GM19468 (cell line): Measurements from ENCODE around the gene CBX5.
"Not testable (repeated sequence)": the region's sequence is repeated elsewhere in the genome, so short reads cannot be mapped to it uniquely, and the experiment has no call there.

ENCODE experiments used
- ATAC-seq: cut with Tn5 transposase; IDR thresholded peaks from one replicate; pipeline ENCODE4 v1.9.1; 2021; ENCODE audit warnings: mild to moderate bottlenecking, moderate library complexity, moderate number of reproducible peaks; ENCODE audit not compliant: unreplicated experiment; ENCODE audit errors: extremely low read depth

CBX5 gene

GRCh38 chr12:54204316-54204715 is 75.6 kb downstream of the CBX5 start:
- ATAC-seq = no peak

GRCh38 chr12:54201001-54201794 is 78.7 kb downstream of the CBX5 start:
- ATAC-seq = no peak

- ATAC-seq = no peak
Measured at GRCh38 chr12:54200412-54200811, 79.5 kb downstream of the CBX5 start.

GRCh38 chr12:54199917-54200316 is 80.0 kb downstream of the CBX5 start:
- ATAC-seq = no peak

GRCh38 chr12:54199034-54199433 is 80.9 kb downstream of the CBX5 start:
- no peak for ATAC-seq

- ATAC-seq = no peak
Measured at GRCh38 chr12:54197431-54197909, 82.5 kb downstream of the CBX5 start.

GRCh38 chr12:54197010-54197409 is 82.9 kb downstream of the CBX5 start:
- ATAC-seq = no peak

GRCh38 chr12:54196396-54196795 is 83.5 kb downstream of the CBX5 start:
- no peak for ATAC-seq

GRCh38 chr12:54195737-54196347 is 84.1 kb downstream of the CBX5 start:
- no peak for ATAC-seq

GRCh38 chr12:54195080-54195736 is 84.7 kb downstream of the CBX5 start:
- ATAC-seq = no peak

GRCh38 chr12:54194611-54195010 is 85.3 kb downstream of the CBX5 start:
- ATAC-seq = not testable (repeated sequence)

GRCh38 chr12:54193434-54193833 is 86.5 kb downstream of the CBX5 start:
- no peak for ATAC-seq

- ATAC-seq = no peak
Measured at GRCh38 chr12:54191550-54192022, 88.3 kb downstream of the CBX5 start.

GRCh38 chr12:54191126-54191525 is 88.8 kb downstream of the CBX5 start:
- no peak for ATAC-seq

GRCh38 chr12:54189198-54189539 is 90.8 kb downstream of the CBX5 start:
- ATAC-seq = no peak

GRCh38 chr12:54187075-54187474 is 92.8 kb downstream of the CBX5 start:
- ATAC-seq = no peak

GRCh38 chr12:54185919-54186318 is 94.0 kb downstream of the CBX5 start:
- no peak for ATAC-seq

- ATAC-seq = not testable (repeated sequence)
Measured at GRCh38 chr12:54185297-54185696, 94.6 kb downstream of the CBX5 start.

- no peak for ATAC-seq
Measured at GRCh38 chr12:54184024-54184805, 95.7 kb downstream of the CBX5 start.

GRCh38 chr12:54182981-54183380 is 96.9 kb downstream of the CBX5 start:
- ATAC-seq = no peak
